DND-41 (cell line): ENCODE data around the gene ZSCAN22.

Source experiments
- ATAC-seq: fragments of 200-7000 bp; cut with Tn5 transposase; 3 replicates; pipeline ENCODE4 v1.9.1; 2021; ENCODE audit warnings: low read depth; ENCODE audit not compliant: insufficient read depth
- DNase-seq: peaks from one replicate; pipeline ENCODE4 v3.0.0-alpha.2; 2020
- H2AFZ ChIP-seq: 2 replicates; pipeline ENCODE4 v1.6.0; 2012; ENCODE audit warnings: low read depth, low read length
- H3K27ac ChIP-seq: 2 replicates; pipeline ENCODE4 v1.5.1; 2012; ENCODE audit warnings: low read length, inconsistent platforms
- H3K27me3 ChIP-seq: fragments of 200-600 bp; sonication (generic); 2 replicates; pipeline ENCODE4 v1.6.0; 2012; ENCODE audit warnings: low read length, mild to moderate bottlenecking, inconsistent platforms; ENCODE audit not compliant: insufficient read depth, poor library complexity
- H3K36me3 ChIP-seq: 2 replicates; pipeline ENCODE4 v1.5.1; 2012; ENCODE audit warnings: low read length, inconsistent platforms; ENCODE audit not compliant: insufficient read depth
- H3K4me1 ChIP-seq: 2 replicates; pipeline ENCODE4 v1.5.1; 2012; ENCODE audit warnings: mild to moderate bottlenecking, low read length; ENCODE audit not compliant: insufficient read depth
- H3K4me2 ChIP-seq: 2 replicates; pipeline ENCODE4 v1.6.0; 2012; ENCODE audit warnings: mild to moderate bottlenecking, moderate library complexity, low read length, inconsistent platforms; ENCODE audit not compliant: insufficient read depth
- H3K4me3 ChIP-seq, 2 experiments: fragments of 200-600 bp in 1 of 2; shearing (Covaris generic) in 1 of 2; 2 replicates each; pipeline ENCODE4 v1.5.1; 2012 to 2016; ENCODE audit warnings: inconsistent platforms in 2 of 2, low read length in 2 of 2, mild to moderate bottlenecking in 2 of 2, low read depth in 1 of 2, moderate library complexity in 1 of 2
- H3K79me2 ChIP-seq: 2 replicates; pipeline ENCODE4 v1.6.0; 2012; ENCODE audit warnings: low read length, inconsistent platforms; ENCODE audit not compliant: insufficient read depth
- H3K9ac ChIP-seq: 2 replicates; pipeline ENCODE4 v1.6.0; 2012; ENCODE audit warnings: low read depth, mild to moderate bottlenecking, inconsistent platforms, low read length, moderate library complexity
- H3K9me3 ChIP-seq: 2 replicates; pipeline ENCODE4 v1.5.1; 2012; ENCODE audit warnings: low read length, moderate library complexity, mild to moderate bottlenecking, inconsistent platforms; ENCODE audit not compliant: insufficient read depth, severe bottlenecking
- H4K20me1 ChIP-seq: 2 replicates; pipeline ENCODE4 v1.6.0; 2012; ENCODE audit warnings: low read length; ENCODE audit not compliant: insufficient read depth
- CTCF ChIP-seq: IDR thresholded peaks from 2 replicates; pipeline ENCODE4 v1.5.1; 2012; ENCODE audit warnings: borderline replicate concordance, low read length, moderate library complexity, mild to moderate bottlenecking; ENCODE audit not compliant: poor library complexity, severe bottlenecking; ENCODE audit errors: extremely low read depth
- EZH2 ChIP-seq: IDR thresholded peaks from 3 replicates; pipeline ENCODE4 v1.6.1; 2012; ENCODE audit warnings: borderline replicate concordance, low read depth, mild to moderate bottlenecking, moderate library complexity, low read length, inconsistent platforms; ENCODE audit not compliant: severe bottlenecking

The ZSCAN22 gene

GRCh38 chr19:58349590-58349989 lies 22.8 kb downstream of the ZSCAN22 start:
- no peak overlapping the region for H2AFZ ChIP-seq
- ATAC-seq, result no peak
- H3K27ac ChIP-seq, result no peak overlapping the region
- H3K9me3 ChIP-seq, result no peaks in the 10 kb centered on the region
- H3K27me3 ChIP-seq, result no peaks in the 10 kb centered on the region
- H3K4me1 ChIP-seq, result peaks cover 40% of the 10 kb centered on the region
- H4K20me1 ChIP-seq, result peaks cover 12% of the 10 kb centered on the region
- H3K36me3 ChIP-seq, result peaks cover 26% of the 10 kb centered on the region
- H3K4me3 ChIP-seq, result no peak overlapping the region
- peaks cover 35% of the 10 kb centered on the region for H3K79me2 ChIP-seq
- peak overlapping the region; percentile 99 for H3K4me2 ChIP-seq
- H3K9ac ChIP-seq, result no peak overlapping the region
- TF ChIP-seq CTCF (no peak), EZH2 (no peak)
- no peak for DNase-seq

GRCh38 chr19:58350001-58350861 lies 23.4 kb downstream of the ZSCAN22 start:
- Histone ChIP-seq H3K9ac (no peak overlapping the region), H3K27ac (no peak overlapping the region), H3K27me3 (no peaks in the 10 kb centered on the region), H2AFZ (no peak overlapping the region), H3K79me2 (peaks cover 35% of the 10 kb centered on the region), H3K4me1 (peaks cover 40% of the 10 kb centered on the region), H3K4me3 (no peak overlapping the region), H3K36me3 (peaks cover 26% of the 10 kb centered on the region), H3K4me2 (no peak overlapping the region), H4K20me1 (peaks cover 12% of the 10 kb centered on the region), H3K9me3 (no peaks in the 10 kb centered on the region)
- no peak for DNase-seq
- TF ChIP-seq CTCF (no peak), EZH2 (no peak)
- ATAC-seq, result no peak

- DNase-seq (no peak), ATAC-seq (no peak)
- peaks cover 23% of the 10 kb centered on the region for H3K36me3 ChIP-seq
- H3K9me3 ChIP-seq, result no peaks in the 10 kb centered on the region
- H3K4me2 ChIP-seq, result no peak overlapping the region
- TF ChIP-seq CTCF (peak; percentile 2), EZH2 (no peak)
- peaks cover 36% of the 10 kb centered on the region for H3K4me1 ChIP-seq
- peaks cover 31% of the 10 kb centered on the region for H3K79me2 ChIP-seq
- no peak overlapping the region for H3K9ac ChIP-seq
- no peaks in the 10 kb centered on the region for H3K27me3 ChIP-seq
- H4K20me1 ChIP-seq, result peaks cover 10% of the 10 kb centered on the region
- no peak overlapping the region for H3K4me3 ChIP-seq
- H2AFZ ChIP-seq, result no peak overlapping the region
- no peak overlapping the region for H3K27ac ChIP-seq
These were observed 24.2 kb downstream of the ZSCAN22 start for GRCh38 chr19:58350871-58351557.
